SU-DHL-6 (cell line): ENCODE data around the gene GPHN.

ENCODE experiments used
- H2AFZ ChIP-seq: fragments of 200-600 bp; sonication (generic); 2 replicates; pipeline ENCODE4 v1.6.1; 2014; ENCODE audit warnings: low read depth, mild to moderate bottlenecking, moderate library complexity, mixed read lengths, antibody characterized with exemption, low read length; ENCODE audit not compliant: severe bottlenecking
- H3F3A ChIP-seq: fragments of 200-600 bp; shearing (Covaris generic); 2 replicates; pipeline ENCODE4 v1.6.0; 2016; ENCODE audit warnings: antibody characterized with exemption, mild to moderate bottlenecking; ENCODE audit not compliant: insufficient read depth
- H3K27ac ChIP-seq: fragments of 200-600 bp; sonication (generic); 2 replicates; pipeline ENCODE4 v1.5.1; 2016; ENCODE audit warnings: low read depth, mild to moderate bottlenecking, low read length, moderate library complexity, mixed read lengths
- H3K27me3 ChIP-seq: fragments of 200-600 bp; sonication (generic), shearing (Covaris generic); 2 replicates; pipeline ENCODE4 v1.6.0; 2014; ENCODE audit warnings: mild to moderate bottlenecking, low read length
- H3K36me3 ChIP-seq: fragments of 200-600 bp; sonication (generic); 2 replicates; pipeline ENCODE4 v1.6.1; 2014; ENCODE audit warnings: mild to moderate bottlenecking, low read length, mixed read lengths
- H3K4me2 ChIP-seq: fragments of 300-600, 200-600 bp; shearing (Covaris generic), sonication (generic); 2 replicates; pipeline ENCODE4 v1.6.0; 2014; ENCODE audit warnings: low read length, low read depth, mild to moderate bottlenecking; ENCODE audit not compliant: poor library complexity, severe bottlenecking
- H3K4me3 ChIP-seq: fragments of 200-600 bp; sonication (generic); 2 replicates; pipeline ENCODE4 v1.5.1; 2014; ENCODE audit warnings: antibody characterized with exemption, low read length, mild to moderate bottlenecking, mixed read lengths; ENCODE audit not compliant: insufficient read depth, poor library complexity, severe bottlenecking
- H3K79me2 ChIP-seq: fragments of 200-600 bp; sonication (generic); 2 replicates; pipeline ENCODE4 v1.6.1; 2014; ENCODE audit warnings: mild to moderate bottlenecking, low read length, moderate library complexity; ENCODE audit not compliant: insufficient read depth
- H3K9ac ChIP-seq: fragments of 200-600 bp; sonication (generic); 2 replicates; pipeline ENCODE4 v1.7.0; 2014; ENCODE audit warnings: mild to moderate bottlenecking, low read length
- H3K9me2 ChIP-seq: fragments of 200-600 bp; sonication (generic); replicated peaks from 2 replicates; pipeline ENCODE4 v1.6.1; 2014; ENCODE audit warnings: low read length; ENCODE audit not compliant: insufficient read depth
- H3K9me3 ChIP-seq: fragments of 200-600 bp; sonication (generic); 2 replicates; pipeline ENCODE4 v1.6.1; 2014; ENCODE audit warnings: low read length, mixed read lengths; ENCODE audit not compliant: insufficient read depth
- H4K20me1 ChIP-seq: fragments of 200-600 bp; sonication (generic); 2 replicates; pipeline ENCODE4 v1.6.1; 2014; ENCODE audit warnings: low read depth, mild to moderate bottlenecking, antibody characterized with exemption, low read length, moderate library complexity, mixed read lengths
- EZH2phosphoT487 ChIP-seq: fragments of 200-600 bp; sonication (generic), shearing (Covaris generic); conservative IDR thresholded peaks from 2 replicates; pipeline ENCODE4 v1.6.1; 2018; ENCODE audit warnings: mild to moderate bottlenecking, antibody characterized with exemption, low read length, moderate library complexity, mixed read lengths
- TF ChIP-seq, protein P1 (sequence below): fragments of 200-600 bp; sonication (generic); IDR thresholded peaks from one replicate; pipeline ENCODE4 v1.5.1; 2017; ENCODE audit warnings: antibody characterized with exemption, mild to moderate bottlenecking, low read length, moderate library complexity; ENCODE audit not compliant: insufficient read depth, poor library complexity, severe bottlenecking

GPHN gene

GRCh38 chr14:66483322-66483721 lies 24.6 kb upstream of the GPHN start:
- no peaks in the 10 kb centered on the region for H3K9me3 ChIP-seq
- H3K79me2 ChIP-seq = no peaks in the 10 kb centered on the region
- no peaks in the 10 kb centered on the region for H4K20me1 ChIP-seq
- no peaks in the 10 kb centered on the region for H3K9me2 ChIP-seq
- H3K27ac ChIP-seq = no peak overlapping the region
- no peak overlapping the region for H3K4me3 ChIP-seq
- H3K9ac ChIP-seq = no peak overlapping the region
- H3F3A ChIP-seq = no peaks in the 10 kb centered on the region
- H3K27me3 ChIP-seq = no peaks in the 10 kb centered on the region
- TF ChIP-seq, protein P1, sequence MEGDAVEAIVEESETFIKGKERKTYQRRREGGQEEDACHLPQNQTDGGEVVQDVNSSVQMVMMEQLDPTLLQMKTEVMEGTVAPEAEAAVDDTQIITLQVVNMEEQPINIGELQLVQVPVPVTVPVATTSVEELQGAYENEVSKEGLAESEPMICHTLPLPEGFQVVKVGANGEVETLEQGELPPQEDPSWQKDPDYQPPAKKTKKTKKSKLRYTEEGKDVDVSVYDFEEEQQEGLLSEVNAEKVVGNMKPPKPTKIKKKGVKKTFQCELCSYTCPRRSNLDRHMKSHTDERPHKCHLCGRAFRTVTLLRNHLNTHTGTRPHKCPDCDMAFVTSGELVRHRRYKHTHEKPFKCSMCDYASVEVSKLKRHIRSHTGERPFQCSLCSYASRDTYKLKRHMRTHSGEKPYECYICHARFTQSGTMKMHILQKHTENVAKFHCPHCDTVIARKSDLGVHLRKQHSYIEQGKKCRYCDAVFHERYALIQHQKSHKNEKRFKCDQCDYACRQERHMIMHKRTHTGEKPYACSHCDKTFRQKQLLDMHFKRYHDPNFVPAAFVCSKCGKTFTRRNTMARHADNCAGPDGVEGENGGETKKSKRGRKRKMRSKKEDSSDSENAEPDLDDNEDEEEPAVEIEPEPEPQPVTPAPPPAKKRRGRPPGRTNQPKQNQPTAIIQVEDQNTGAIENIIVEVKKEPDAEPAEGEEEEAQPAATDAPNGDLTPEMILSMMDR = no peak
- no peak for TF ChIP-seq EZH2phosphoT487
- H2AFZ ChIP-seq = no peak overlapping the region
- no peak overlapping the region for H3K4me2 ChIP-seq
- H3K36me3 ChIP-seq = no peaks in the 10 kb centered on the region

DNA sequence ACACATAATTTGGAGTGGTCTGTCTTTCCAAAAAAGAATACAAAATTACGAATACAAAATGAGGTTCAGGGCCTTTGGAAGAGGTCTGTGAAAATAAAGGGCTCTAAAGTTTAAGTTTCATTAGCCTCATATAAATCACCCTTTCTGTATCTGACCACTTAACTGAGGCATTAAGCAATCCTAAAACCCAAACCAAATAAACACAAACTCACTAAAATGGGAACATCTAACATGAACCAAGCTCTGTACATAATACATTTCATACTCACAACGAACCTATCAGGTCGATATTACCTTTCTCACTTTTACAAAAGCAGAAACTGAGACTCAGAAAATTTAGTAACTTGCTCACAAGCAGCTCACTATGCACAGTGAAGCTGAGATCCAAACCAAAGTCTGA lies 22.9 kb upstream of the GPHN start:
- Histone ChIP-seq H3K4me2 (no peak overlapping the region), H3K4me3 (no peak overlapping the region)

DNA sequence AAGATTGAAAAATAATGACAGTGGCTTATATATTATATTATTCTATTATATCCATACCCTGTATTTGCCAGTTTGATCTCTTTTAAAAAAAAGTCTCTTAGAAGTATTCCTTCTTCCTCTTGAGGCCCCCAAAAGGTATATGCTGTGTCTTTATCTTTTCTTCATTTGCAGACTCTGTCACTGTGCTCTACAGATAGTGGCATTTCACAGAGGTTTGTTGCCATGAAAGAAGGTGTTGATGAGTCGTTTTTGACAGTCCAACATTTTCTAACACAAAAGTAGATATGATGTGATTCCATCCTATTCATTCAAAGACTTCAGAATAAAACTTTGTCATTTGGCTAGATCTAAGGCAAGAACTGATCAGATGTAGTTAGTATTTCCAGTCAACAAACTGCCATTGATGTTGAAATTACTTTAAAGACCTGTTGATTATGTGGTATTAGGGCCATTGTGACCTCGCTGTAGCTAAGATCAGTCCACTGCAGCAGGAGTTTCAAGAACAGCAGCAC lies 22.0 kb upstream of the GPHN start, which contains the start of gene CCDC196:
CCDC196 (plus strand) TSS at position 462 of the 512 bp plus-strand sequence. CDS start 132 bp downstream, outside the sequence.
- TF ChIP-seq EZH2phosphoT487 = no peak
- TF ChIP-seq, protein P1 = no peak
- H3K9me2 ChIP-seq = no peaks in the 10 kb centered on the region
- H2AFZ ChIP-seq = no peak within 1 kb of the TSS
- no peak within 1 kb of the TSS for H3K27ac ChIP-seq
- no peaks in the 10 kb centered on the region for H3K79me2 ChIP-seq
- no peaks in the 10 kb centered on the region for H3F3A ChIP-seq
- no peaks in the 10 kb centered on the region for H3K9me3 ChIP-seq
- no peaks in the 10 kb centered on the region for H3K27me3 ChIP-seq
- no peak within 1 kb of the TSS for H3K9ac ChIP-seq
- no peaks in the 10 kb centered on the region for H3K36me3 ChIP-seq
- H3K4me3 ChIP-seq = no peak within 1 kb of the TSS
- no peaks in the 10 kb centered on the region for H4K20me1 ChIP-seq
- no peak within 1 kb of the TSS for H3K4me2 ChIP-seq

More for the DNA sequence above, 22.9 kb upstream of the GPHN start:
- Histone ChIP-seq H3K36me3 (no peaks in the 10 kb centered on the region), H4K20me1 (no peaks in the 10 kb centered on the region), H3K9ac (no peak overlapping the region), H3K9me3 (no peaks in the 10 kb centered on the region), H3K9me2 (no peaks in the 10 kb centered on the region), H3K27ac (no peak overlapping the region), H3K79me2 (no peaks in the 10 kb centered on the region), H3K27me3 (no peaks in the 10 kb centered on the region), H2AFZ (no peak overlapping the region), H3F3A (no peaks in the 10 kb centered on the region)
- TF ChIP-seq, protein P1 = no peak
